ENCODE measurements around the gene XRCC3.
"Not testable (repeated sequence)": the region's sequence is repeated elsewhere in the genome, so short reads cannot be mapped to it uniquely, and the experiment has no call there.

The XRCC3 gene

GRCh38 chr14:103671911-103672310, 43.3 kb downstream of the XRCC3 start:
- DNase-seq (ENCODE audit: low read depth, low spot score) = no peak

- DNase-seq (ENCODE audit: low read depth, low spot score) = no peak
These were observed 45.9 kb downstream of the XRCC3 start for GRCh38 chr14:103669370-103669769.

GRCh38 chr14:103668117-103668516, 47.1 kb downstream of the XRCC3 start:
- no peak for DNase-seq (ENCODE audit: low read depth, low spot score)

GRCh38 chr14:103667671-103668070, 47.6 kb downstream of the XRCC3 start:
- DNase-seq (ENCODE audit: low read depth, low spot score) = no peak

- no peak for DNase-seq (ENCODE audit: low read depth, low spot score)
These were observed 51.7 kb downstream of the XRCC3 start for GRCh38 chr14:103663506-103663905.

GRCh38 chr14:103662591-103662990, 52.7 kb downstream of the XRCC3 start:
- no peak for DNase-seq (ENCODE audit: low read depth, low spot score)

GRCh38 chr14:103662029-103662428, 53.2 kb downstream of the XRCC3 start:
- DNase-seq (ENCODE audit: low read depth, low spot score) = no peak

- DNase-seq (ENCODE audit: low read depth, low spot score) = no peak
These were observed 55.6 kb downstream of the XRCC3 start for GRCh38 chr14:103659631-103660030.

- no peak for DNase-seq (ENCODE audit: low read depth, low spot score)
These were observed 57.8 kb downstream of the XRCC3 start for GRCh38 chr14:103657471-103657870.

GRCh38 chr14:103656756-103657133, 58.5 kb downstream of the XRCC3 start:
- no peak for DNase-seq (ENCODE audit: low read depth, low spot score)

GRCh38 chr14:103656031-103656755, 59.1 kb downstream of the XRCC3 start:
- DNase-seq (ENCODE audit: low read depth, low spot score) = no peak

GRCh38 chr14:103654619-103655018, 60.6 kb downstream of the XRCC3 start:
- no peak for DNase-seq (ENCODE audit: low read depth, low spot score)

- no peak for DNase-seq (ENCODE audit: low read depth, low spot score)
These were observed 61.4 kb downstream of the XRCC3 start for GRCh38 chr14:103653805-103654204.

- DNase-seq (ENCODE audit: low read depth, low spot score) = not testable (repeated sequence)
These were observed 61.9 kb downstream of the XRCC3 start for GRCh38 chr14:103653336-103653735.

GRCh38 chr14:103652806-103653205, 62.4 kb downstream of the XRCC3 start:
- no peak for DNase-seq (ENCODE audit: low read depth, low spot score)

- no peak for DNase-seq (ENCODE audit: low read depth, low spot score)
These were observed 63.7 kb downstream of the XRCC3 start for GRCh38 chr14:103651585-103651984.

GRCh38 chr14:103650213-103650612, 65.0 kb downstream of the XRCC3 start:
- DNase-seq (ENCODE audit: low read depth, low spot score) = no peak

- no peak for DNase-seq (ENCODE audit: low read depth, low spot score)
These were observed 66.2 kb downstream of the XRCC3 start for GRCh38 chr14:103649001-103649400.
